ENCODE data around the gene DNASE1.

Gene DNASE1

DNA sequence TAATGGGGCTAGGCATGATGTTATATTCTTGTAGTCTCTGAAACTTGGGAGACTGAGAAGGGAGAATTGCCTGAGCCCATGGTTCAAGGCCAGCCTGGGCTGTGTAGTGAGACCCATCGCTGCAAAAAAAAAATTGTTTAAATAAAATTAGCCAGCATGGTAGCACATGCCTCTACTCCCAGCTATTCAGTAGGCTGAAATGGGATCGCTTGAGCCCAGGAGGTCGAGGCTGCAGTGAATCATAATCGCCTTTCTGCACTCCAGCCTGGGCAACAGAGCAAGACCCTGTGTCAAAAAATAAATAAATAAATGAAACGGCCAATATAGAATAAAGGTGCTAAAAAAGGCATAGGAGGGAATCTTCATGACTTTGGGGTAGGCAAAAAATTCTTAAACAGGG lies 29.2 kb upstream of the DNASE1 start:
- DNase-seq (ENCODE audit: low read depth, low spot score): no peak
- in situ Hi-C loops (cut with HindIII; ENCODE audit: low sequenced_read_pairs): no loop called here

DNA sequence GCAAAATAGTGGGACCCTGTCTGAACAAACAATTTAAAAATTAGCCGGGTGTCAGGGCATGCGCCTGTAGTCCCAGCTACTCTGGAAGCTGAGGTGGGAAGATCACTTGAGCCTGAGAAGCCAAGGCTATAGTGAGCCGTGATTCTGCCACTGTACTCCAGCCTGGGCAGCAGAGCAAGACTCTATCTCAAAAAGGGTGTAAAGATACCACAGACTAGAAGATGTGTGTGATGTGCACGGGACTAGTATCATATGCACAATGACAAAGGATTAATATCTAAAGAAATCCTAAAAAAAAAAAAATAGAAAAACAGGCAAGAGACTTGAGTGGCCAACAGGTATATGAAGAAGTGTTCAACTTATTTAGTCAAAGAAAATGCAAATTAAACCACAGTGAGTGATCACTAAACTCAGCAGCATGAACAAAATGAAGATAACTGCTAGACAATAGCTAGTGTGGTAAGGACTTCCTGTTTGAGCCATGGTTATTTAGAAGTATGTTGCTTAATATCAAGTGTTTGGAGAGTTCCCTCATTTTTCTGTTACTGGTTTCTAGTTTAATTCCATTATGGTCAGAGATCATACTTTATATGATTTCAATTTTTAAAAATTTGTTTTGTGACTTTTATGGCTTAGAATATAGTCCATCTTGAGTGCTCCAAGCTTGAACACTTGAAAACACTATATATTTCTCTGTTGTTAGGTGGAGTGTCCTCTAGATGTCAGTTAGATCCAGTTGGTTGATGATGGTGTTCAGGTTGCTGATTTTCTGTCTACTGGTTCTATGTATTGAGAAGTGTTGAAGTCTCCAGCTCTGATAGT lies 28.4 kb upstream of the DNASE1 start:
- no peak for DNase-seq (ENCODE audit: low read depth, low spot score)
- no peak overlapping the region for H3K4me3 ChIP-seq (ENCODE audit: low read depth, low read length)
- TF ChIP-seq, protein P1, sequence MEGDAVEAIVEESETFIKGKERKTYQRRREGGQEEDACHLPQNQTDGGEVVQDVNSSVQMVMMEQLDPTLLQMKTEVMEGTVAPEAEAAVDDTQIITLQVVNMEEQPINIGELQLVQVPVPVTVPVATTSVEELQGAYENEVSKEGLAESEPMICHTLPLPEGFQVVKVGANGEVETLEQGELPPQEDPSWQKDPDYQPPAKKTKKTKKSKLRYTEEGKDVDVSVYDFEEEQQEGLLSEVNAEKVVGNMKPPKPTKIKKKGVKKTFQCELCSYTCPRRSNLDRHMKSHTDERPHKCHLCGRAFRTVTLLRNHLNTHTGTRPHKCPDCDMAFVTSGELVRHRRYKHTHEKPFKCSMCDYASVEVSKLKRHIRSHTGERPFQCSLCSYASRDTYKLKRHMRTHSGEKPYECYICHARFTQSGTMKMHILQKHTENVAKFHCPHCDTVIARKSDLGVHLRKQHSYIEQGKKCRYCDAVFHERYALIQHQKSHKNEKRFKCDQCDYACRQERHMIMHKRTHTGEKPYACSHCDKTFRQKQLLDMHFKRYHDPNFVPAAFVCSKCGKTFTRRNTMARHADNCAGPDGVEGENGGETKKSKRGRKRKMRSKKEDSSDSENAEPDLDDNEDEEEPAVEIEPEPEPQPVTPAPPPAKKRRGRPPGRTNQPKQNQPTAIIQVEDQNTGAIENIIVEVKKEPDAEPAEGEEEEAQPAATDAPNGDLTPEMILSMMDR (IDR thresholded peaks at IDR 0.05; ENCODE audit: low read depth, low read length): no peak
- in situ Hi-C loops (cut with HindIII; ENCODE audit: low sequenced_read_pairs): no loop called here

More for the DNA sequence above, 29.2 kb upstream of the DNASE1 start:
- no peak overlapping the region for H3K4me3 ChIP-seq (ENCODE audit: low read depth, low read length)
- TF ChIP-seq, protein P1 (IDR thresholded peaks at IDR 0.05; ENCODE audit: low read depth, low read length): no peak

DNA sequence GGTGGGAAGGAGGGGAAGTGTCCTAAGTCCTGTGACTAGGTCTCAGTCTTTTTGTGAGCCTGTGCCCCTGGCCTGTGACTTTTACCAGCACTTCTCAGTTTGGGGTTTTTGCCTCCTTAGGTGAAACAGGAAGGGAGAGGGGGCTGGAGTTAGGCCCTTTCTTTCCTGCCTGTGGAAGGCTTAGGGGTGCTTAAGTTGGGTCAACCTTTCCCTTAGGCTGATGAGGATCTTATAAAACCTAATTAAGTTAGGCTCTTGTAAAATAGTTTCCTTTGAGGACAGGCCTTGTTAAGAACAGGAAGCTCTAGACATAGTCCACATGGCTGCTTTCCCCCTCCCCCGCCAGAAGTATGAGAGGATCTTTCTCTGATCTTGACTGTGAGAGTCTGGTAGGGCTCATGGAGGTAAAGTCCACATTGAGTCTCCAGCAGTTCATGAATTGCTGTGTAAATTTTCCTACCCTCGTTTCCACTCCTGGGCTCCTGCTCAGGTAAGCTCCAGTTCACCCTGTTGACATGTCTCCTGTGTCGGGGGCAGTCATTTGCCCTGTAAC lies 17.0 kb upstream of the DNASE1 start:
- DNase-seq (ENCODE audit: low read depth, low spot score): no peak
- in situ Hi-C loops (cut with HindIII; ENCODE audit: low sequenced_read_pairs): no loop called here
- H3K4me3 ChIP-seq (ENCODE audit: low read depth, low read length): no peak overlapping the region
- TF ChIP-seq, protein P1 (IDR thresholded peaks at IDR 0.05; ENCODE audit: low read depth, low read length): no peak

DNA sequence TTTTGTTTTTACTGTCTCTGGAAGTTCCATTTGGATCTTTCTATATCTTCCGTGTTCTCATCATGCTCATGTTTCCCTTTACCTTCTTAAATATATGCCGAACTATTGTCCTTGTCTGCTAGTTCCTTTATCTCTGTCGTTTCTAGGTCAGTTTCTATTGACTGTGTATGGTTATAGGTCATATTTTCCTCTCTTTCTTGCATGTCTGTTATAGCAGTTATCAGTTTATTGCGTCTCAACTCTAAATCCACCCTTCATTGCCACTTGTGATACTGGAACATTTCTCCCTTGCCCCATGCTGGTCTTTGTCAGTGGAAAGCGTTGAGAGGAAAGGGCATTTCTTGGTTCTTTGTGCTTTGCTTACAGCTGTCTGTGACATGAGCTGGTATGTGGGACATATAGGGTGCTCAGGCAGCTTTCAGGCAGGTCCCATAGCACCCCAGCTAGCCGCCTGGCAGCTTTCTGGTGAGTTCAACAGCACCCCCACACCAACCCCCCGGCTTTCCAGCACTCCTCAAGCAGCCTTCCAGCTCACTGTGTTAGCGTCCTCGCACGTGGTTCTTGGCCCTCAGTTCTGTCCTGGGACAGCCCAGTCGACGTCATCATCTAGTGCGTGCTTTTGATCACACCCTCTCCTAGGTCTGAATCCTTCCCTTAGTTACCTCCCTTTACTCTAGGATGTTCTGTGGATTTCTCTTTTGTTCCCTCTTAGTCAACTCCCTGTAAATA lies 15.4 kb upstream of the DNASE1 start:
- TF ChIP-seq, protein P1 (IDR thresholded peaks at IDR 0.05; ENCODE audit: low read depth, low read length): no peak
- DNase-seq (ENCODE audit: low read depth, low spot score): no peak
- in situ Hi-C loops (cut with HindIII; ENCODE audit: low sequenced_read_pairs): no loop called here
- no peak overlapping the region for H3K4me3 ChIP-seq (ENCODE audit: low read depth, low read length)

DNA sequence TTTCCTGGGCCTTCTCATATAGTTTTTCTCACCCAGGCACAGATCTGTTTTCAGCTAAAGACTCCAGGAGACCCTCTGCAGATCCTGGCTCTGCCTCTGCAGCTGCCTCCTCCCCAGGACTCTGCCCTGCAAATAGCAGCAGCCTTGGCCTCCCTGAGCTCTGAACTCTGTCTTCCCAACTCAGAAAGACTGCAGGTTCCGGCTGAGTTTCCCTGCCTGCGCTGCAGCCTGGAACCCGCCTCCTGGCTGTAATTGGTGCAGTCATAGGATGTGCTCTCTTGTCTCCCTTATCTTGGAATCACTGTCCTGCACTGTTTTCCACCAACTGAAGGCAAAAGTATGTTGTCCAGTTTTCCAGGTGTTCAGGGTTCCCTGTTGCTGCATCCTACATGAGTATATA lies 14.3 kb upstream of the DNASE1 start:
- no peak for DNase-seq (ENCODE audit: low read depth, low spot score)
- TF ChIP-seq, protein P1 (IDR thresholded peaks at IDR 0.05; ENCODE audit: low read depth, low read length): no peak

DNA sequence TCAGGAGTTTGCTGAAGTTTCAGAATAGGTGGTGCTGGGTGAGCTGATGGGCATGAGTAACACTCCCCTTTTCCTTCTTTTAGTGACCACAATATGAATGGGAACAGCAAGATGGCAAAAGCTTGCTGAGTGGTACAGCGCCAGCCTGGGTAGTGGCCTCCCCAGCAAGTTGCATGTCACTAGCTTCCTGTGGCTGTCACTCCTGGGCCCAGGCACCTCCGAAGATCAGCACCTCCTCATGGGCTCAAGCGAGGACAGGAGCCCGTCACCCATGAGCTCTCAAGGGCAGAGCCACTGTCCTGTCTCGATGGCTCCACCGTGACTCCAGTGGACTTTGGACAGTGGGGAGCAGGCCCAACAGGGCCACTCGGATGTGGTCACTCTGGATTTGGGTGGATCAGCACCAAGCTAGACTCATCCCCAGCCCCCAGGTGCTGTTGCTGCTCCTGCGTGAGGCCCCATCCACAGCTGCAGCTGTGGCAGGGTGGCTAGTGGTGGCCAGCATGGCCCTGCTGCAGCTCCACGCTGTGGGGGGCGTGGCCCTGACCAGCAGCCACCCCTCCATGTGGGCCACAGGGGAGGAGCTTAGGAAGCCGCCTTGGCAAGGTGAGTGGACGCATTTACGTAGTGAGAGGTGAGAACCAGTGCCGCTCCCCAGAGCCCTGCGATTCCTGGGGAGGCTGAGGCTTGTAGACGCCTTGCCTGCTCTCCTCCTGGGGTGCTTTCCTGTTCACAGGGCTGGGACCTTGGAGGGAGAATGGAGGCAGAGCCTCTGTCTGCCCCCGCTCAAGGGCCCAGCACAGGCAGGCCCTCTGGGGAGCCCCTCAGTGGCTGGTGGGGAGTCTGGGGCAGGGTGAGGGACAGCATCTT lies 13.6 kb upstream of the DNASE1 start:
- TF ChIP-seq, protein P1 (IDR thresholded peaks at IDR 0.05; ENCODE audit: low read depth, low read length): no peak
- DNase-seq (ENCODE audit: low read depth, low spot score): no peak
- H3K4me3 ChIP-seq (ENCODE audit: low read depth, low read length): no peak overlapping the region
- in situ Hi-C loops (cut with HindIII; ENCODE audit: low sequenced_read_pairs): no loop called here

More for the DNA sequence above, 14.3 kb upstream of the DNASE1 start:
- H3K4me3 ChIP-seq (ENCODE audit: low read depth, low read length): no peak overlapping the region
- in situ Hi-C loops (cut with HindIII; ENCODE audit: low sequenced_read_pairs): no loop called here

Measured in astrocyte of the spinal cord (primary cell).